ENCODE measurements around the gene PASK.

Gene PASK

DNA sequence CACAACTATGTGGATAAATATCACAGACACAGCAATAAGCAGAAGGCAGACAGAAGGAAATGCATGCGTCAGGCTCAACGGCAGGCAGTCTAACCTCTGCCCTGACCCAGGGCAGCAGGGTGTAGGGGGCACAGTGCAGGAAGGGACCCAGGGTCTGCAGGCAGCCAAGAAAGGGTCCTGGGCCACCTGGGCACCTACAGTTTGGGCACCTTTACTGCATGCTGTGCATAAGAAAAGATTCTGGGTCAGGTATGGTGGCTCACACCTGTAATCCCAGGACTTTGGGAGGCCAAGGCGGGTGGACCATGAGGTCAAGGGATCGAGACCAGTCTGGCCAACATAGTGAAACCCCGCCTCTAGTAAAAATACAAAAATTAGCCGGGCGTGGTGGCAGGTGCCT lies 17.7 kb downstream of the PASK start:
- TF ChIP-seq CTCF (IDR thresholded peaks at IDR 0.05; ENCODE audit: control insufficient read depth, extremely low read depth, insufficient read depth) = no peak
- DNase-seq (ENCODE audit: low read depth) = no peak
- no peak overlapping the region for H3K4me3 ChIP-seq (ENCODE audit: low read depth, low read length)

DNA sequence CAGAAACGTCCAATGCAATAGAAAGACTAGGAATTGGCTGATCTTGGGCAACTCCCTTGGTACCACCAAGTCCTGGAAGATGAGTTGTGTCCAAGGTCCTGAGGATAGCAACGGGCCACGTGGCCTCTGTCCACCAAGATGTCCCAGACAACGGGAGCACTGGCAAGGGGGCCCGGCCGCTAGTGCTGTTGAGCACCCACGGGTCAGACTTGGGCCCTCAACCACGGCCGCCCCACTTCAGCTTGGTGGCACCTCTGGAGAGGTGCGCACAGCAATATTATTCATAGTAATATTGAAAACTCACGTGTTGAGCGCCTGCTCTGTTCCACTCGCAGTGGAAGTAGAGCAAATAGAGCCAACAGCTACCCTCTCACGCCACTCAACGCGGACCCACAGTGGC lies 19.0 kb downstream of the PASK start:
- no peak overlapping the region for H3K4me3 ChIP-seq (ENCODE audit: low read depth, low read length)
- no peak for TF ChIP-seq CTCF (IDR thresholded peaks at IDR 0.05; ENCODE audit: control insufficient read depth, extremely low read depth, insufficient read depth)
- no peak for DNase-seq (ENCODE audit: low read depth)

GRCh38 chr2:241129086-241129871 lies 20.0 kb downstream of the PASK start:
- TF ChIP-seq CTCF (IDR thresholded peaks at IDR 0.05; ENCODE audit: control insufficient read depth, extremely low read depth, insufficient read depth) = no peak
- no peak for DNase-seq (ENCODE audit: low read depth)

GRCh38 chr2:241128266-241128665 lies 21.0 kb downstream of the PASK start:
- no peak for DNase-seq (ENCODE audit: low read depth)
- H3K4me3 ChIP-seq (ENCODE audit: low read depth, low read length) = no peak overlapping the region
- no peak for TF ChIP-seq CTCF (IDR thresholded peaks at IDR 0.05; ENCODE audit: control insufficient read depth, extremely low read depth, insufficient read depth)

More at GRCh38 chr2:241129086-241129871, 20.0 kb downstream of the PASK start:
- H3K4me3 ChIP-seq (ENCODE audit: low read depth, low read length) = no peak overlapping the region

DNA sequence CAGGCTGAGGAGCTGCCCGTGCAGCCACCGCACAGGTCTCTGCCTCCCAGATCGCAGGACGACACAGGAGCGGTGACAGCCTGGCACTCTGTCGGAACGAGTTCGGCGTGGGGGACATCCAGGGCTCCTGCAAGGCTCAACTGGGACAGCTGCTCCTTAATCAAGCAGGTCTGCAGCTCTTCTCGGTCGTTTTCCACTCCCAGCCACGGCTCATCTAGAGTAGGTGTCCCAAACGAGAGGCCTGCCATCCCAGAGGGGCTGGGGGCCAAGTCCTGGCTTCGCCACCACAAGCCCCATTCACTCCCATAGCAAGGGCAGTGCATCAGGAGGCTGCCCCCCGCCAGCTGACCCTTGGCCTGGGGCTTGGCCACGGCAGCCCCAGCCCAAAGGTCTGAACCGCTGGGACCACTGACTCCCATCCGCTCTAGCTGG lies 22.5 kb downstream of the PASK start:
- TF ChIP-seq CTCF (IDR thresholded peaks at IDR 0.05; ENCODE audit: control insufficient read depth, extremely low read depth, insufficient read depth) = no peak
- H3K4me3 ChIP-seq (ENCODE audit: low read depth, low read length) = peak overlapping the region; percentile 49
- no peak for DNase-seq (ENCODE audit: low read depth)

GRCh38 chr2:241126201-241126611 lies 23.1 kb downstream of the PASK start:
- DNase-seq (ENCODE audit: low read depth) = peak; percentile 96
- peak overlapping the region; percentile 49 for H3K4me3 ChIP-seq (ENCODE audit: low read depth, low read length)
- TF ChIP-seq CTCF (IDR thresholded peaks at IDR 0.05; ENCODE audit: control insufficient read depth, extremely low read depth, insufficient read depth) = no peak

- no peak for TF ChIP-seq CTCF (IDR thresholded peaks at IDR 0.05; ENCODE audit: control insufficient read depth, extremely low read depth, insufficient read depth)
- peak overlapping the region; percentile 49 for H3K4me3 ChIP-seq (ENCODE audit: low read depth, low read length)
- DNase-seq (ENCODE audit: low read depth) = no peak
Measured at GRCh38 chr2:241125626-241126025, 23.6 kb downstream of the PASK start.
